SK-N-SH treated with all-trans-retinoic acid at 6 μM for 48 hours (cell line): ENCODE data around the gene NRXN3.

ENCODE experiments used
- ATAC-seq: fragments of 200-7000 bp; cut with Tn5 transposase; 3 replicates; pipeline ENCODE4 v1.9.1; 2020; ENCODE audit warnings: mild to moderate bottlenecking, moderate library complexity
- ARNTL ChIP-seq: fragments of 450-650 bp; formaldehyde crosslinking; IDR thresholded peaks from 2 replicates; pipeline ENCODE4 v1.5.0; 2020; ENCODE audit warnings: low read depth, mild to moderate bottlenecking, moderate library complexity, borderline replicate concordance
- BACH2 ChIP-seq: fragments of 250-450 bp; sonication (Bioruptor Pico); IDR thresholded peaks from 2 replicates; pipeline ENCODE4 v1.9.0; 2021; ENCODE audit warnings: mild to moderate bottlenecking, borderline replicate concordance
- CREB5 ChIP-seq: fragments of 250-450 bp; sonication (Bioruptor Pico); IDR thresholded peaks from 2 replicates; pipeline ENCODE4 v1.5.1; 2020; ENCODE audit warnings: low read depth, mild to moderate bottlenecking, moderate library complexity
- CSDC2 ChIP-seq: fragments of 250-450 bp; sonication (Bioruptor Pico); IDR thresholded peaks from 2 replicates; pipeline ENCODE4 v1.5.0; 2020; ENCODE audit warnings: mild to moderate bottlenecking, moderate library complexity
- CSRNP3 ChIP-seq: fragments of 250-450 bp; sonication (Bioruptor Pico); IDR thresholded peaks from 2 replicates; pipeline ENCODE4 v1.5.1; 2021; ENCODE audit warnings: mild to moderate bottlenecking, moderate library complexity
- GLIS3 ChIP-seq: fragments of 250-450 bp; sonication (Bioruptor Pico); IDR thresholded peaks from 2 replicates; pipeline ENCODE4 v1.5.0; 2020; ENCODE audit warnings: mild to moderate bottlenecking, moderate library complexity
- ISL1 ChIP-seq: fragments of 250-450 bp; sonication (Bioruptor Pico); IDR thresholded peaks from 2 replicates; pipeline ENCODE4 v2.1.2; 2022; ENCODE audit warnings: mild to moderate bottlenecking, moderate library complexity
- OSR1 ChIP-seq: fragments of 250-450 bp; sonication (Bioruptor Pico); IDR thresholded peaks from 2 replicates; pipeline ENCODE4 v1.8.0; 2022; ENCODE audit warnings: moderate library complexity, mild to moderate bottlenecking, inconsistent platforms
- PPARA ChIP-seq: fragments of 250-450 bp; sonication (Bioruptor Pico); IDR thresholded peaks from 2 replicates; pipeline ENCODE4 v1.5.0; 2020; ENCODE audit warnings: mild to moderate bottlenecking, borderline replicate concordance
- RARB ChIP-seq: fragments of 250-450 bp; sonication (Bioruptor Pico); IDR thresholded peaks from 2 replicates; pipeline ENCODE4 v1.8.0; 2021; ENCODE audit warnings: mild to moderate bottlenecking, moderate library complexity
- SNAI2 ChIP-seq: fragments of 250-450 bp; sonication (Bioruptor Pico); IDR thresholded peaks from 2 replicates; pipeline ENCODE4 v1.5.0; 2020; ENCODE audit warnings: mild to moderate bottlenecking, moderate library complexity
- TOX ChIP-seq: fragments of 250-450 bp; sonication (Bioruptor Pico); IDR thresholded peaks from 2 replicates; pipeline ENCODE4 v1.8.0; 2021; ENCODE audit warnings: mild to moderate bottlenecking, moderate library complexity, borderline replicate concordance
- TSHZ2 ChIP-seq: fragments of 250-450 bp; sonication (Bioruptor Pico); IDR thresholded peaks from 2 replicates; pipeline ENCODE4 v1.5.0; 2020; ENCODE audit warnings: mild to moderate bottlenecking, moderate library complexity
- ZC3H10 ChIP-seq: fragments of 250-450 bp; sonication (Bioruptor Pico); IDR thresholded peaks from 2 replicates; pipeline ENCODE4 v1.5.1; 2021; ENCODE audit warnings: mild to moderate bottlenecking, moderate library complexity
- ZFP3 ChIP-seq: fragments of 250-450 bp; sonication (Bioruptor Pico); IDR thresholded peaks from 2 replicates; pipeline ENCODE4 v1.5.0; 2020; ENCODE audit warnings: mild to moderate bottlenecking, moderate library complexity
- ZFP30 ChIP-seq: fragments of 450-650 bp; formaldehyde crosslinking; IDR thresholded peaks from 2 replicates; pipeline ENCODE4 v1.5.0; 2022; ENCODE audit warnings: mild to moderate bottlenecking, moderate library complexity
- ZNF565 ChIP-seq: fragments of 450-650 bp; formaldehyde crosslinking; conservative IDR thresholded peaks from 2 replicates; pipeline ENCODE4 v1.5.0; 2020; ENCODE audit warnings: low read depth, mild to moderate bottlenecking, moderate library complexity
- ZNF70 ChIP-seq: fragments of 450-650 bp; formaldehyde crosslinking; IDR thresholded peaks from 2 replicates; pipeline ENCODE4 v1.5.0; 2020; ENCODE audit warnings: mild to moderate bottlenecking, moderate library complexity
- ZNF8 ChIP-seq: fragments of 450-650 bp; formaldehyde crosslinking; IDR thresholded peaks from 2 replicates; pipeline ENCODE4 v1.5.0; 2020; ENCODE audit warnings: mild to moderate bottlenecking, moderate library complexity
- TF ChIP-seq, protein P1 (sequence below): fragments of 250-450 bp; sonication (Bioruptor Pico); IDR thresholded peaks from 2 replicates; pipeline ENCODE4 v1.8.0; 2020; ENCODE audit warnings: mild to moderate bottlenecking, moderate library complexity, borderline replicate concordance
- TF ChIP-seq, protein P2 (sequence below): fragments of 250-450 bp; sonication (Bioruptor Pico); IDR thresholded peaks from 2 replicates; pipeline ENCODE4 v1.8.0; 2021; ENCODE audit warnings: low read depth, mild to moderate bottlenecking, moderate library complexity, borderline replicate concordance

The NRXN3 gene

DNA sequence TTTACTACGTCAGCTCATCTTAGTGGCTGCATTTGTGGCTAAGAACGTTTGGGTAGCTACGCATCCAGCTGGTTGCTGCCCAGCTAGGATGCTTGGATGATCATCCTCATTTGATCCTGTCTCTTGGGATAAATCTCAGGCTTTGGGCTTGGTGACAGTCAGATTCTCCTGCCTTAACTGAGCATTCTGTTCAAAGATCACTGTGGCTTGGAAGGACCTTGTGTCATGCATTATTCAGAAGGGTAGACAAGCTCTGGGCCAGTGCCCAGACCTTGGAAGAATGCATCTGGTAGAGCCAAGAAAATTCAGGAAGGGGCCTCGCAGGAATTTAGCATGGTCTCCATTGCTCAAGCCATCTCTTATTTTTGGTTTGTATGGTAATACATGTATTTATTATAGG is 188.4 kb downstream of the NRXN3 start:
- TF ChIP-seq ZNF8 (CRISPR knock-in tag) (no peak), ISL1 (CRISPR knock-in tag) (no peak), ZFP30 (CRISPR knock-in tag) (no peak), GLIS3 (no peak), TOX (CRISPR knock-in tag) (no peak), ZNF70 (CRISPR knock-in tag) (no peak), ZFP3 (no peak), ARNTL (no peak), OSR1 (CRISPR knock-in tag) (no peak), BACH2 (CRISPR knock-in tag) (no peak), ZC3H10 (CRISPR knock-in tag) (no peak), PPARA (CRISPR knock-in tag) (no peak), RARB (no peak), CSDC2 (CRISPR knock-in tag) (no peak), SNAI2 (CRISPR knock-in tag) (no peak), TSHZ2 (CRISPR knock-in tag) (no peak), CREB5 (no peak)
- TF ChIP-seq, protein P1, sequence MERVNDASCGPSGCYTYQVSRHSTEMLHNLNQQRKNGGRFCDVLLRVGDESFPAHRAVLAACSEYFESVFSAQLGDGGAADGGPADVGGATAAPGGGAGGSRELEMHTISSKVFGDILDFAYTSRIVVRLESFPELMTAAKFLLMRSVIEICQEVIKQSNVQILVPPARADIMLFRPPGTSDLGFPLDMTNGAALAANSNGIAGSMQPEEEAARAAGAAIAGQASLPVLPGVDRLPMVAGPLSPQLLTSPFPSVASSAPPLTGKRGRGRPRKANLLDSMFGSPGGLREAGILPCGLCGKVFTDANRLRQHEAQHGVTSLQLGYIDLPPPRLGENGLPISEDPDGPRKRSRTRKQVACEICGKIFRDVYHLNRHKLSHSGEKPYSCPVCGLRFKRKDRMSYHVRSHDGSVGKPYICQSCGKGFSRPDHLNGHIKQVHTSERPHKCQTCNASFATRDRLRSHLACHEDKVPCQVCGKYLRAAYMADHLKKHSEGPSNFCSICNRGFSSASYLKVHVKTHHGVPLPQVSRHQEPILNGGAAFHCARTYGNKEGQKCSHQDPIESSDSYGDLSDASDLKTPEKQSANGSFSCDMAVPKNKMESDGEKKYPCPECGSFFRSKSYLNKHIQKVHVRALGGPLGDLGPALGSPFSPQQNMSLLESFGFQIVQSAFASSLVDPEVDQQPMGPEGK (CRISPR knock-in tag): no peak
- TF ChIP-seq, protein P2, sequence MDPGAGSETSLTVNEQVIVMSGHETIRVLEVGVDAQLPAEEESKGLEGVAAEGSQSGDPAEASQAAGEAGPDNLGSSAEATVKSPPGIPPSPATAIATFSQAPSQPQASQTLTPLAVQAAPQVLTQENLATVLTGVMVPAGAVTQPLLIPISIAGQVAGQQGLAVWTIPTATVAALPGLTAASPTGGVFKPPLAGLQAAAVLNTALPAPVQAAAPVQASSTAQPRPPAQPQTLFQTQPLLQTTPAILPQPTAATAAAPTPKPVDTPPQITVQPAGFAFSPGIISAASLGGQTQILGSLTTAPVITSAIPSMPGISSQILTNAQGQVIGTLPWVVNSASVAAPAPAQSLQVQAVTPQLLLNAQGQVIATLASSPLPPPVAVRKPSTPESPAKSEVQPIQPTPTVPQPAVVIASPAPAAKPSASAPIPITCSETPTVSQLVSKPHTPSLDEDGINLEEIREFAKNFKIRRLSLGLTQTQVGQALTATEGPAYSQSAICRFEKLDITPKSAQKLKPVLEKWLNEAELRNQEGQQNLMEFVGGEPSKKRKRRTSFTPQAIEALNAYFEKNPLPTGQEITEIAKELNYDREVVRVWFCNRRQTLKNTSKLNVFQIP (CRISPR knock-in tag): no peak
- TF ChIP-seq, all 23 proteins: peak for 0
- no peak for ATAC-seq

- TF ChIP-seq CSRNP3 (CRISPR knock-in tag) (no peak), ARNTL (no peak), TOX (CRISPR knock-in tag) (no peak), ZNF565 (no peak), TSHZ2 (CRISPR knock-in tag) (no peak), ZFP3 (no peak), ZC3H10 (CRISPR knock-in tag) (no peak), ZNF70 (CRISPR knock-in tag) (no peak), CSDC2 (CRISPR knock-in tag) (no peak)
These were observed 189.4 kb downstream of the NRXN3 start for GRCh38 chr14:78359581-78359980.

More at GRCh38 chr14:78359581-78359980, 189.4 kb downstream of the NRXN3 start:
- ATAC-seq: no peak
